Left ventricle myocardium inferior (tissue), 1 donor: ENCODE results near the gene DNM3. TPM values are rescaled to one million over a fixed set of nuclear protein-coding genes. Genes with fewer than 3 reads are reported as not detected.

Source experiments
- DNase-seq: peaks from one replicate; pipeline ENCODE4 v3.0.0-alpha.2; 2020
- H3K27ac ChIP-seq: fragments of 200-600 bp; replicated peaks from 2 replicates; pipeline ENCODE4 v1.8.0; 2021
- H3K27me3 ChIP-seq: fragments of 200-600 bp; 2 replicates; pipeline ENCODE4 v1.8.0; 2021; ENCODE audit warnings: low read depth
- H3K36me3 ChIP-seq: fragments of 200-600 bp; 2 replicates; pipeline ENCODE4 v1.8.0; 2021
- H3K4me1 ChIP-seq: fragments of 200-600 bp; 2 replicates; pipeline ENCODE4 v1.8.0; 2021
- H3K4me3 ChIP-seq: fragments of 200-600 bp; 2 replicates; pipeline ENCODE4 v1.8.0; 2021; ENCODE audit warnings: mild to moderate bottlenecking, moderate library complexity
- H3K9me3 ChIP-seq: fragments of 200-600 bp; replicated peaks from 2 replicates; pipeline ENCODE4 v1.8.0; 2021
- intact Hi-C: fragments of 100-400 bp; cut with micrococcal nuclease; formaldehyde crosslinking; loops from one replicate; pipeline ENCODE4 v1.11.0; 2022
- total RNA-seq: library from RNA; stranded (reverse); fragmentation: NEBNext Ultra II Directional; extraction: Animal tissue kit (Norgen Biotek cat#: 25700); gene quantifications from one replicate; pipeline ENCODE4 v1.2.1, GENCODE V29; 2021
- TF ChIP-seq, protein P1 (sequence below): fragments of 200-600 bp; IDR thresholded peaks from 2 replicates; pipeline ENCODE4 v1.8.0; 2021; ENCODE audit warnings: antibody characterized with exemption, mild to moderate bottlenecking, borderline replicate concordance
- donor health status: DM: no; HTN: yes; CAD: no; lungs with severe emphysema.

The DNM3 gene
- total RNA-seq, 1 donor from 2014 or later: 1.2 TPM

DNA sequence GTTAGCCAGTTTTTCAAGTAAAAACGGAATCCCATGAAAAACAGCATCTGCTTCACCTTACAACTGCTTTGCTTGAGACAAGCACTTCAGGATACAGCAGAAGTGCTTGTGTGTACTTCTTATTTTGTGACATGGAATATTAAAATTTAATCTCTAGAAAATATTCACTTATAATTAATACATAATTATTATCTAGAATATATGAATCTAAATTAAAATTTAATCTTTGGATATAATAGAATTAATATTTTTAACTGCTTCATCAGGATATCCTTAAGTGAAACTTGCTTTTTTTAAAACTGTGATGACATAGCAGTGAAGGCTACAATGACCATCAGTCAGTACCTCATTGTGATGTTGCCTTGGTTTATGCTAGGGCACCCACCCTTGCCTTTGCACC, 430.8 kb downstream of the DNM3 start:
- Histone ChIP-seq H3K9me3 (no peaks in the 10 kb centered on the region), H3K4me1 (peaks cover 18% of the 10 kb centered on the region), H3K36me3 (no peaks in the 10 kb centered on the region), H3K4me3 (no peak overlapping the region), H3K27me3 (no peaks in the 10 kb centered on the region), H3K27ac (no peak overlapping the region)
- TF ChIP-seq, protein P1, sequence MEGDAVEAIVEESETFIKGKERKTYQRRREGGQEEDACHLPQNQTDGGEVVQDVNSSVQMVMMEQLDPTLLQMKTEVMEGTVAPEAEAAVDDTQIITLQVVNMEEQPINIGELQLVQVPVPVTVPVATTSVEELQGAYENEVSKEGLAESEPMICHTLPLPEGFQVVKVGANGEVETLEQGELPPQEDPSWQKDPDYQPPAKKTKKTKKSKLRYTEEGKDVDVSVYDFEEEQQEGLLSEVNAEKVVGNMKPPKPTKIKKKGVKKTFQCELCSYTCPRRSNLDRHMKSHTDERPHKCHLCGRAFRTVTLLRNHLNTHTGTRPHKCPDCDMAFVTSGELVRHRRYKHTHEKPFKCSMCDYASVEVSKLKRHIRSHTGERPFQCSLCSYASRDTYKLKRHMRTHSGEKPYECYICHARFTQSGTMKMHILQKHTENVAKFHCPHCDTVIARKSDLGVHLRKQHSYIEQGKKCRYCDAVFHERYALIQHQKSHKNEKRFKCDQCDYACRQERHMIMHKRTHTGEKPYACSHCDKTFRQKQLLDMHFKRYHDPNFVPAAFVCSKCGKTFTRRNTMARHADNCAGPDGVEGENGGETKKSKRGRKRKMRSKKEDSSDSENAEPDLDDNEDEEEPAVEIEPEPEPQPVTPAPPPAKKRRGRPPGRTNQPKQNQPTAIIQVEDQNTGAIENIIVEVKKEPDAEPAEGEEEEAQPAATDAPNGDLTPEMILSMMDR: no peak
- intact Hi-C loops: no loop called here
- DNase-seq: no peak

DNA sequence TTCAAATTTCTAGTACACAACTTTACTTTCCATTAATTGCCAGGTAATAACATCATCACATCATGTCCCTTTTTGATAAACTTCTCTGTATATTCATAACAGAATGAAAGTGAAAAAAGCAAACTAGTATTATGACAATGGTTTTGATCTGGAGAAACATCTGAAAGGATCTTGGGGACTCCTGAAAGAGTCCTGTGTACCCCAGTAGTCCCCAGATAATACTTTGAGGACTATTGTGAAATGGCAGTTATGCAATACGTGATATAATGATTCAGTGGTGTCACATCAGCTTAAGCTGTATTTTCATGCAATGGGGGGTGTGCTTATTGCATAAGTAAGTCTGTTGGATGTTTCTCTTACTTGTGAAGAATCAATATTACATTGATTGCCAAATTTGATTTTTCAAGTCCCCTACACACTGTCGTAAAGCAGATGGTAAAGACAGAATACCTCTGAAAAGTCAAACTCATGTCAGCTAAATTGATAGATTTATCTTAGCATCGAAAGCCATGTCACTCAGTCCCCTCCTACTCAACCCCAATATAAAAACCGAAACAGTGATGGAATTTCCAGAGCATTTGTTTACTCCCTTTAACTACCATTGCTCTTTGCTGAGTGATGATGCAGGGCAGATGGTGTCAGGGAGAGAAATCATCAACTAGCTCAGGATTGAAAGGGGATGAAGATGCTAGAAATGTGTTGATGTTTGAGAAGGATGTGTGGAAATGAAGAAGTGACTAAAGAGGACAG, 432.5 kb downstream of the DNM3 start:
- Histone ChIP-seq H3K27me3 (no peaks in the 10 kb centered on the region), H3K27ac (no peak overlapping the region), H3K4me1 (peaks cover 18% of the 10 kb centered on the region), H3K4me3 (no peak overlapping the region), H3K9me3 (no peaks in the 10 kb centered on the region), H3K36me3 (no peaks in the 10 kb centered on the region)
- DNase-seq: no peak
- TF ChIP-seq, protein P1: no peak
- intact Hi-C loops: no loop called here

DNA sequence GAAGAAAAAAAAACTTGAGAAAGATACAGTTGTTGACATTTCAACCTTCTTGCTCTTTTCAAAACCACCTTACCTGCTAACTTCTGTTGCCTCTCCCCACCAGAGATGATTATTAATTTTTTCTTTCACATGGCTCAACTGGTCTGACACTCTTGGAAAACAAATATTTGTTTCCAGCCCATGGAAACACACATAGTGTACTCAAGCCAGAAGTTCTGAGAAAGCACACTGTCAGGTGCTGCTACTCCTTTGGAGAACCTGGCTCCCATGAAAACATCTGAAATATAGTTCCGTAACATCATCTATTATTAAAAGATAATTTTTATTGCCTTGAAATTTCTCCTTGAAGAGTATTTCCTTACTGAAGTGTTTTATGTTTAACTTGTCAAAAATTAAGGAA, 434.2 kb downstream of the DNM3 start:
- TF ChIP-seq, protein P1: no peak
- Histone ChIP-seq H3K4me3 (no peak overlapping the region), H3K4me1 (peaks cover 7% of the 10 kb centered on the region), H3K36me3 (no peaks in the 10 kb centered on the region), H3K27me3 (no peaks in the 10 kb centered on the region), H3K9me3 (no peaks in the 10 kb centered on the region), H3K27ac (no peak overlapping the region)
- intact Hi-C loops: no loop called here
- no peak for DNase-seq

DNA sequence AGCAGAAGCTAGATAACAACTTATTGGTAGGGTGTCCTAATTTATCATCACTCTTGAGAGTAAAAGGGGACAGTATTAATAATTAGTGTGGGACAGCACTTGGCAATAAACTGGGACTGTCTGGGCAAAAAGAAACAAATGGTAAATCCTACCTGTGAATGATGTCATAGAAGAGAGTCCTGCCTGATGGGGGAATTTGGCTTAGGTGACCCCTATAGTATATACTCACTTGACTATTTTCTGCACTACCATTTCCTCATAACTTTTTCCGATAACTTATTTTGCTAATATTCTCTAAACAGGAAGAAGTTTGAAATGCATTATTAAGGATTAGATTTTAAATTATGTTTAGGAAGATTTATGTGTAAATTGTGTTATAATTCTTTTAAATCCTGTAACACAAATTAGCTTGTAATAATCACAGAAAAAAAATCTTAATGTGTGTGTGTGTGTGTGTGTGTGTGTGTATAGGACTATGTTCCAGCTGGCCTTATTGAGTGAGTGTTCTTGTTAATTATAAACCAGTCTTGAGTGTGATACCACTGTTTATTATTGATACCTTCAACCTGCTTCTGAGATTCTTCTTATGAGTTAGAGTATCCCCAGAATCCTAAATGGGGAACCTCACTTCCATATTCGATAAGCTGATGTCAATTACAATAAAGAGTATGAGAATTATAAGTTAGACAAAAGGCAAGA, 435.0 kb downstream of the DNM3 start:
- Histone ChIP-seq H3K27ac (no peak overlapping the region), H3K4me1 (peaks cover 4% of the 10 kb centered on the region), H3K4me3 (no peak overlapping the region), H3K9me3 (no peaks in the 10 kb centered on the region), H3K36me3 (no peaks in the 10 kb centered on the region), H3K27me3 (no peaks in the 10 kb centered on the region)
- intact Hi-C loops: no loop called here
- no peak for DNase-seq
- TF ChIP-seq, protein P1: no peak

DNA sequence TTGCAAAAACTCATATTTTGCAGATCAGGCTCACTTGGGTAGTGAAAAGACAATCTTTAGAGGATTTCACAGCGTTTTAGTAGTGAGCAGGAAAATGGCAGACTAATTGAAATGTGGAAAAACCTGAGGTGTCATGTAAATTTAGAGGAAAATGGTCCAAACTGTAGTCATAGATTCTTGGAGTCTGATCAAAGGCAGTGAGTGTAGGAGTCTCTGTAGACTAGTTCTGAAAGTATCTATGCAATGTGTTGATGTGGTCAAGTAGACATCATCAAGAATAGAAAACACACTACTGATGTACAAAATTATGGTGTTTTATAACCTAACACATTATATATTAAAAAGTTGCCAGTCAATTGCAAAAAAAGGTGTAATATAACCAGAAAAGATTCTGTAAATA, 436.0 kb downstream of the DNM3 start:
- no peak overlapping the region for H3K27ac ChIP-seq

More for the DNA sequence above, 436.0 kb downstream of the DNM3 start:
- peaks cover 4% of the 10 kb centered on the region for H3K4me1 ChIP-seq
- intact Hi-C loops: no loop called here
- TF ChIP-seq, protein P1: no peak
- DNase-seq: no peak
- H3K27me3 ChIP-seq: no peaks in the 10 kb centered on the region
- H3K36me3 ChIP-seq: no peaks in the 10 kb centered on the region
- H3K4me3 ChIP-seq: no peak overlapping the region
- H3K9me3 ChIP-seq: no peaks in the 10 kb centered on the region
